ENCODE measurements around the gene ANP32E. TPM values are rescaled to one million over a fixed set of nuclear protein-coding genes. Genes with fewer than 3 reads are reported as not detected.

Gene ANP32E
- total and polyA plus RNA-seq, 2 experiments from 2014 or later: 20.0 to 26.1 TPM

DNA sequence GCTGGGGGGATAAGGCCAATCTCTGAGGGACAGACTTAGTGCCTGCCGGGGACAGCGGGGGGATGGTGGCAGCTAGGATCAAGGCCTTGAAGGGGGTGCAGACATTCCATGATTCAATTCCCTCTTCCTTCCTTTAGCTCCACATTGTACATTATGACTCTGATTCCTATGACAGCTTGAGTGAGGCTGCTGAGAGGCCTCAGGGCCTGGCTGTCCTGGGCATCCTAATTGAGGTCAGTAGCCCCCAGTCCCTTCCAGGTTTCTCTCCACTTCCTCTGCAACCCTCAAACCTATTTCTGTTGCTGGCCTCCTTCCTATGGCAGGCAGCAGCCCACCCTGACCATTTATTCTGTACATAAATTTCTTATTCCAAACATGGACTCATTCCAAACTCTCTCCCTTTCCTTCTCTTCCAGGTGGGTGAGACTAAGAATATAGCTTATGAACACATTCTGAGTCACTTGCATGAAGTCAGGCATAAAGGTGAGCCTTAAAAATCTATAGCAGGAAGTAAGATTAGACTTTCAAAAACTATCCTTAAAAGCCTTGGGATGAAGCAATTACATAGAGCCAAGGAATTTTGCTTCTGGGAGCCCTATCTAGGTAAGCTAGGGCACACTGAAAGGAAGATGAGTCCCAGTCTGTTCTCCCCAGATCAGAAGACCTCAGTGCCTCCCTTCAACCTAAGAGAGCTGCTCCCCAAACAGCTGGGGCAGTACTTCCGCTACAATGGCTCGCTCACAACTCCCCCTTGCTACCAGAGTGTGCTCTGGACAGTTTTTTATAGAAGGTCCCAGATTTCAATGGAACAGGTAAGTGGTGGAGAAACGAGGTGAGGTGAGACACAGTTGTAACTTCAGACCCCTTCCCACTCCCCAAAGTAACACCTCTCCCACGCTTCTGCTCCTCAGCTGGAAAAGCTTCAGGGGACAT lies 26.7 kb upstream of the ANP32E start:
- Histone ChIP-seq H3K27me3 (no peaks in the 10 kb centered on the region), H3K4me1 (ENCODE audit: insufficient read depth) (peaks cover 31% of the 10 kb centered on the region), H2AFZ (no peak overlapping the region), H3K36me3 (replicated peaks; ENCODE audit: insufficient read depth, low read depth) (no peaks in the 10 kb centered on the region), H3K79me2 (peaks cover 14% of the 10 kb centered on the region), H3K9me2 (replicated peaks; ENCODE audit: insufficient read depth) (no peaks in the 10 kb centered on the region), H3K27ac (no peak overlapping the region), H3K4me3 (no peak overlapping the region), H3K4me2 (no peak overlapping the region), H3K9me3 (ENCODE audit: low read depth) (no peaks in the 10 kb centered on the region), H4K20me1 (ENCODE audit: insufficient read depth, poor library complexity, severe bottlenecking) (no peaks in the 10 kb centered on the region)
- WGBS (ENCODE audit: low lambda C conversion rate, missing lambda C conversion rate): 87% methylated on average over 6 of the region's 6 CpGs
- DNase-seq (ENCODE audit: low spot score): no peak
- TF ChIP-seq EZH2phosphoT487 (IDR thresholded peaks at IDR 0.05; ENCODE audit: low read depth, severe bottlenecking, unreplicated experiment) (no peak), EZH2 (IDR thresholded peaks at IDR 0.05; ENCODE audit: borderline replicate concordance) (no peak)
- TF ChIP-seq, protein P1, sequence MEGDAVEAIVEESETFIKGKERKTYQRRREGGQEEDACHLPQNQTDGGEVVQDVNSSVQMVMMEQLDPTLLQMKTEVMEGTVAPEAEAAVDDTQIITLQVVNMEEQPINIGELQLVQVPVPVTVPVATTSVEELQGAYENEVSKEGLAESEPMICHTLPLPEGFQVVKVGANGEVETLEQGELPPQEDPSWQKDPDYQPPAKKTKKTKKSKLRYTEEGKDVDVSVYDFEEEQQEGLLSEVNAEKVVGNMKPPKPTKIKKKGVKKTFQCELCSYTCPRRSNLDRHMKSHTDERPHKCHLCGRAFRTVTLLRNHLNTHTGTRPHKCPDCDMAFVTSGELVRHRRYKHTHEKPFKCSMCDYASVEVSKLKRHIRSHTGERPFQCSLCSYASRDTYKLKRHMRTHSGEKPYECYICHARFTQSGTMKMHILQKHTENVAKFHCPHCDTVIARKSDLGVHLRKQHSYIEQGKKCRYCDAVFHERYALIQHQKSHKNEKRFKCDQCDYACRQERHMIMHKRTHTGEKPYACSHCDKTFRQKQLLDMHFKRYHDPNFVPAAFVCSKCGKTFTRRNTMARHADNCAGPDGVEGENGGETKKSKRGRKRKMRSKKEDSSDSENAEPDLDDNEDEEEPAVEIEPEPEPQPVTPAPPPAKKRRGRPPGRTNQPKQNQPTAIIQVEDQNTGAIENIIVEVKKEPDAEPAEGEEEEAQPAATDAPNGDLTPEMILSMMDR (IDR thresholded peaks at IDR 0.05; ENCODE audit: poor library complexity): no peak

DNA sequence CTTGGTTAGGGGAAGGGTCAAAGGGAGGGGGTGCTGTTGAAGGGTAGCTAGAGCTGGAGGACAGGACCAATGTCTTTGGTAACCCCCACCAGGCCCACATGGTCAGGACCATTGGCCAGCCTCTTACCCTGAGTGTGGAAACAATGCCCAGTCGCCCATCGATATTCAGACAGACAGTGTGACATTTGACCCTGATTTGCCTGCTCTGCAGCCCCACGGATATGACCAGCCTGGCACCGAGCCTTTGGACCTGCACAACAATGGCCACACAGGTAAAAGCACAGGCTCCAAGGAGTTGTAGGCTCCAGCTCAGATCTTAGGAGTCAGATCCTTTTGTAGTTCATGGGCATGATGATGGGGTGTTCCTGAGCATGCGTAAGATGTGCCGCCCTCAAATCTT lies 25.5 kb upstream of the ANP32E start:
- H3K9me2 ChIP-seq (replicated peaks; ENCODE audit: insufficient read depth): no peaks in the 10 kb centered on the region
- no peak overlapping the region for H3K4me3 ChIP-seq
- no peaks in the 10 kb centered on the region for H3K9me3 ChIP-seq (ENCODE audit: low read depth)
- no peak overlapping the region for H3K27ac ChIP-seq
- H3K4me2 ChIP-seq: no peak overlapping the region
- peaks cover under 1% of the 10 kb centered on the region for H3K79me2 ChIP-seq
- H3K4me1 ChIP-seq (ENCODE audit: insufficient read depth): peaks cover 40% of the 10 kb centered on the region
- no peaks in the 10 kb centered on the region for H3K27me3 ChIP-seq
- TF ChIP-seq EZH2 (IDR thresholded peaks at IDR 0.05; ENCODE audit: borderline replicate concordance) (no peak), EZH2phosphoT487 (IDR thresholded peaks at IDR 0.05; ENCODE audit: low read depth, severe bottlenecking, unreplicated experiment) (no peak)
- TF ChIP-seq, protein P1 (IDR thresholded peaks at IDR 0.05; ENCODE audit: poor library complexity): no peak
- H4K20me1 ChIP-seq (ENCODE audit: insufficient read depth, poor library complexity, severe bottlenecking): no peaks in the 10 kb centered on the region
- DNase-seq (ENCODE audit: low spot score): no peak
- no peaks in the 10 kb centered on the region for H3K36me3 ChIP-seq (replicated peaks; ENCODE audit: insufficient read depth, low read depth)
- WGBS (ENCODE audit: low lambda C conversion rate, missing lambda C conversion rate): 95% methylated on average over 6 of the region's 6 CpGs
- H2AFZ ChIP-seq: no peak overlapping the region

DNA sequence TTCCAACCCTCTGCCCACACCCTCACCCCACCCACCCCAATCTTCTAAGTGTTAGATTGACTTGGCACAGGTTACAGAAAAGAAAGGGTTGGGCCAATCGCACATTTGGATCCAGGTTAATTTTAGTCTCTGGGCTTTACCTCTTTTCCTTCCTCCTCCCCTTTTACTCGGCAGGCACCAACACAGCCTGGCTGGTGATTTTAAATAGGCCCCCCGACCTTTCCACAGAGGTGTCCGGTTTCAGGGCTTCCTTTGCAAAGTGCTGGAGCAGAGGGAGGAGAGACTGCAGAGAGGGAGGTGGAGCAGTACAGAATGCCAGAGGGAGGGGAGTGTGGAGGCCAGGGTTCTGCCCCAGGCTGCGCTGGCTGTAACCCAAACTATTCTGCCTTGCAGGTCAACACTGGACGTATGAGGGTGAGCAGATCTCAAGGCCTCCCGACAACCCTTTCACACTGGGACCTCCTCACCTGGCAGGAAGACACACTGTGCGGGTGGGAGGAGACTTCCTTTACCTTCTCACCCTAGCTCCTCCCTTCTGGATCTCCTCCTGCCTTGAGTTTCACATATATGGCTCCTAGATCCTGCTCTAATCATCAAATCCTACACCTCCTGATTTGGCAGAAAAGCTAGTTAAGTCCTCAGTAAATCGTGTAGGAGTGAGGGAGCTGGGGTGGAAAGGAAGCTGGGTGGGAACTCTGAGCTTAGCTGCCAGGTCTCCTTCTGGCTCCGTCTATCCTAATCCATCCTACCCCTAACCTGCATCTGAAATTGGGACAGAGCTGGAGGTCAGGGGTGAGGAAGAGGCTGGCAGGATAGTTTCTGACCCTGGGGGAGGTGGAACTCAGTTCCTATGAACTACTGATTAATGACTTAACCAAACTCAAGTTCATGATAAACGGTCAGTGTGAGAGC lies 24.1 kb upstream of the ANP32E start:
- peak; percentile 73 for DNase-seq (ENCODE audit: low spot score)
- Histone ChIP-seq H3K4me1 (ENCODE audit: insufficient read depth) (peaks cover 48% of the 10 kb centered on the region), H3K4me2 (peak overlapping the region; percentile 76), H3K27ac (peak overlapping the region; percentile 85), H3K36me3 (replicated peaks; ENCODE audit: insufficient read depth, low read depth) (no peaks in the 10 kb centered on the region), H3K4me3 (no peak overlapping the region), H3K9me2 (replicated peaks; ENCODE audit: insufficient read depth) (no peaks in the 10 kb centered on the region), H4K20me1 (ENCODE audit: insufficient read depth, poor library complexity, severe bottlenecking) (no peaks in the 10 kb centered on the region), H3K79me2 (no peaks in the 10 kb centered on the region), H3K9me3 (ENCODE audit: low read depth) (no peaks in the 10 kb centered on the region), H3K27me3 (no peaks in the 10 kb centered on the region), H2AFZ (peak overlapping the region; percentile 54)
- 11% methylated on average over 11 of the region's 11 CpGs for WGBS (ENCODE audit: low lambda C conversion rate, missing lambda C conversion rate)
- TF ChIP-seq EZH2 (IDR thresholded peaks at IDR 0.05; ENCODE audit: borderline replicate concordance) (no peak), EZH2phosphoT487 (IDR thresholded peaks at IDR 0.05; ENCODE audit: low read depth, severe bottlenecking, unreplicated experiment) (no peak)
- TF ChIP-seq, protein P1 (IDR thresholded peaks at IDR 0.05; ENCODE audit: poor library complexity): no peak

All from hepatocyte (in vitro differentiated cells).